Activated CD4-positive, CD25-positive, alpha-beta regulatory T cell (primary cell): Measurements from ENCODE around the gene DICER1.
"Not testable (repeated sequence)": the region's sequence is repeated elsewhere in the genome, so short reads cannot be mapped to it uniquely, and the experiment has no call there.

Experiments used
- DNase-seq, 4 experiments: peaks; one replicate each; lab custom pipeline; 2025; lab: John Stamatoyannopoulos, UW

The DICER1 gene

DNA sequence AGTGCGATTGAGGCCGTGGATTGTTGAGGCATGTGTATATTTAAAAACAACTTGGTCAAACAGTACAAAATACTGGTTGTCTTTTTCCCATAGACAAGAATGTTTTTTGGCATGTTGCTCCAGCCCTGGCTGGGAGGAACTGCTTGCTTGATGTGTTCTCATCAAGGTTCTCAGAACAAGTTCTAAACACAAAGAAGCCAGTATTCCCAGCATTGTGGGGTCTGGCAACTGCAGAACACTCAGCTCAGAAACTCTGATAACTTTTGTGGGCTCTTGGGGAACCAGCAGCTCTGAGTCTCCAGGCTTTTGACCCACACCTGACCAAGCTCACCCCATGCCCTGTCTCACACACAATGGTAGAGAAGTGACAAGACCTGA, 27.1 kb upstream of the DICER1 start:
- no peak for DNase-seq

DNA sequence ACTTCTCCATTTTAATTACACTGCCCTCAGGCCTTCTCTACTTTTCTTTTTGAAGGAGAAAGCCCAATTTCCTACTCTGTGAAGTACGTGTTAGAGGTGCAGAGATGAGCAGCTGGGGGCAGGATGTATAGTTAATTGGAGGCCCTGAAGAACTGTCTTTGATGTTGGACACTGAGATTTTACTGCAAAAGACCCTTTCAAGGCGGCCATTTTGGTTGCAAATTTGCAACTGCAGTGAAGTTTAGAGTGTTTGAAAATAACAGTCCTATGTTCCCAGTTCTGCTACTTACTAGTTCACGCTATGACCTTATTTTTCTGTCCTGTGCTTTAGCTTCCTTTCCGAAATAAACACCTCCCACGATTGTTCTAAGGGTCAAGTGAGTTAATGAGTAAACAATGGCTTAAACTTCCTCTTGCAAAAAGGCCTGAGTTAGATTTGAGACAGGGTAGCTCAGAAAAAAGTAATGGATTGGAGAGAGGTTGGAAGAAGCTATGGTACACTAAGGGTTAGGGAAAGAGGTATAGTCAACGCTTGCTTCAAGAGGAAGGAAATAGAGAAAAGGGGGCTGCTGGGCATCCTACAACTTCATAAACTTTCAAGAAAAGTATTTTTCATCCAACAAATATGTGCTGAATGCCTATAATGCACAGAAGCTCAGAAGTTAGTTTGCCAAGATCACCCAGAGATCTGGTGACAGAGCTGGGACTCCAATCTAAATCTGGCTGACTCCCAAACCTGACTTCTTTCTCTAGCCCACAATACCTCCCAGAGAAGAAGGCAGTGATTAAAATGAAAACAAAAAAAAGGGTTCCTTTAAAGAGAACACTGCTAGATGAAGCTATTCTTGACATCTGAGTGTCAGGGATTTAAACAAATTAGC, 26.4 kb upstream of the DICER1 start:
- DNase-seq = no peak

- no peak for DNase-seq
Measured at GRCh38 chr14:95183082-95183481, 25.8 kb upstream of the DICER1 start.

- DNase-seq = no peak
Measured at GRCh38 chr14:95182379-95182778, 25.1 kb upstream of the DICER1 start.

- no peak for DNase-seq
Measured at GRCh38 chr14:95180966-95181741, 23.8 kb upstream of the DICER1 start.

GRCh38 chr14:95175670-95176069, 18.3 kb upstream of the DICER1 start:
- not testable (repeated sequence) for DNase-seq

DNA sequence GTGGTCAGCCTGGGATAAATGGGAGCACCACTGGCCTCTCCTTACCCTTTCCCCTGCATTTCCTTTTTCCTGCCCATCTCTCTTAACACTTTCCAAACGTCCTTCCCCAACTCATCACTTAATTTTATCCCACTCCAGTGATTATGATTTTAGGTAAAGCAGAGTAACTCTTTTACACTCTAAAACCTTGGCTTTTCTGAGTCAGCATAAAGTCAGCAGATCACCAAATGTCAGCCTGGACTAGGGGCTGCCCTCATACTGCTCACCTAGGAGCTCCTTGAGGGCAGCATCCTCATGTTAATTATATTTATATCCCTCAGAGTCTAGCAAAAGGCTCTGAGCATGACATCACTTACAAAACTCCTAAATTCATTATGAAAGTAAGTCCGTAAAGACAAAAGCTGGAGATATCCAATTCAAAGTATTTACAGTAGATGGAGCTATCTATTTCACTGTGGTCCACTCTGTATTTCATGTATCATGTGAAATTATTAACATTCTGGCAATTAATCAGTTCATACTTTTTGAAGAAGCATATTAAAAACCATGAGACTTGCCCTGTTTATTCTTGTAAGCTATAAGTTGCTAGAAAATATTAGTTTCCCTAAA, 17.0 kb upstream of the DICER1 start:
- no peak for DNase-seq

- DNase-seq = no peak
Measured at GRCh38 chr14:95173518-95173917, 16.2 kb upstream of the DICER1 start.

DNA sequence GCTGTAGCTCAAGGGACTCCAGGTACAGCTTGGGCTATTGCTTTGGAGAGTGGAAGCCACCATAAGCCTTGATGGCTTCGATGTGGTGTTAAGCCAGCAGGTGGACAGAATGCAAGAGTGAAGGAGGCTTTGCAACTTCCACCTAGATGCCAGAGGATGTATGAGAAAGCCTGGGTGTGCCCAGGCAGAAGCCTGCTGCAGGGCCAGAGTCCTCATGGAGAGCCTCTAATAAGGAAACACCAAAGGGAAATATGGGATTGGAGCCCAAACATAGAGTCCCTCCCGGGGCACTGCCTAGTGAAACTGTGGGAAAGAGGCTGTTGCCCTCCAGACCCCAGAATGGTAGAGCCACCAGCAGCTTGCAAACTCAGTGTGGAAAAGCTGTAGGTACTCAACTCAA, 9.8 kb upstream of the DICER1 start:
- DNase-seq = no peak

- DNase-seq = no peak
Measured at GRCh38 chr14:95165517-95165916, 8.2 kb upstream of the DICER1 start.

- no peak for DNase-seq
Measured at GRCh38 chr14:95164506-95164905, 7.2 kb upstream of the DICER1 start.

- no peak for DNase-seq
Measured at GRCh38 chr14:95163666-95164065, 6.3 kb upstream of the DICER1 start.

GRCh38 chr14:95163132-95163531, 5.8 kb upstream of the DICER1 start:
- DNase-seq = no peak

DNA sequence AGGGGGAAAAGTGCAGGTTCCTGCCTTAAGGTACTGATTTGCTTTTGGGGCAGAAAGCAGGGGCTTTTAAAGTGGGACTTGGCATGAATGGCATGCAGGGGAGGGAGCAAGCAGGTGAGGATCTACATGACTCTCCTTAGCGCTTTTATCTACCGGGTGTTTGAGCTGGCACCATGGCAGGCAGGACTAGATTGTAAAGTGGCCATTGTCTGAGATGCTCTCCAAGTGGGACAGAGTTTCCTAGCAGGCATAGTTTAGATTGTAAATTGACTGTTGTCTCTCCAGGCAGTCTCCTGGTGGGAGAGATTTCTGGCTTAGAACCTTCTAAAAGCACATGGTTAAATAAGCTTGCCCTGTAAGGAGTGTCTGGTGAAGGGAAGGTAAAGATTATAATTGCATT, 5.3 kb upstream of the DICER1 start:
- no peak for DNase-seq

DNA sequence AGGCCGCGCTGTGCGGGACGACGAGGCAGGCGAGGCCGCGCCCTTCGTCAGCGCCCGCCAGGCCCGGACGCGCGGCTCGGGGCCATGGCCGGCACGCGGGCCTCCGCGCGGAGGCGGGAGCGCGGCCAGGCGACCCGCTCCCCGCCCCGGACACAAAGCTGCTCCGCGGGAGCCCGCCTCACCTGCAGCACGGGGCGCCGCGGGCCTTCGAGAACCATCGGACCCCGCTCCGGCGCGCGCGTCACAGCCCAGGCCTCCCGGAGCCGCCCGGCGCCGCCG, 342 bp downstream of the DICER1 start:
- no peak for DNase-seq

GRCh38 chr14:95156161-95157047, 925 bp downstream of the DICER1 start:
- peak; percentile 12 to 38 (median 16) for DNase-seq

DNA sequence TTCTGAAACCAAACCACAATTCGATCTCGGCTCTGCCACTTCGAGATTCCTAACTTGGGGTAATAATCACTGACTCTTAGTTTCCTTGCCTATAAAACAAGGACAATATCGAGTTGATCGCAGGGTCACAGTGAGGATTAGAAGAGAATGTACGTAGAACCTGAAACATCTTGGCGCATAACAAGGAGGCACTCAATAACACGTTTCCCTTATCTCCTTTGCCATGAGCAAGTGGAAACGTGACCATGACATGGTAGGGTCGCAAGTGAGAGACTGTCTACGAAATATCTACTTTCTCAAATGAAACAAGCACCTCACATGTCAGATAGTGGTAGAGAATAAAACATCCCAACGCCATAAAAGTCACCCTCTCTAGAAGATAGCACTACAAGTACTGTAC, 2.3 kb downstream of the DICER1 start:
- DNase-seq = no peak

GRCh38 chr14:95153866-95154265, 3.5 kb downstream of the DICER1 start:
- DNase-seq = no peak

GRCh38 chr14:95151561-95151960, 5.8 kb downstream of the DICER1 start:
- DNase-seq = no peak

- DNase-seq = no peak
Measured at GRCh38 chr14:95150910-95151309, 6.4 kb downstream of the DICER1 start.

GRCh38 chr14:95149441-95149840, 7.9 kb downstream of the DICER1 start:
- DNase-seq = no peak

DNA sequence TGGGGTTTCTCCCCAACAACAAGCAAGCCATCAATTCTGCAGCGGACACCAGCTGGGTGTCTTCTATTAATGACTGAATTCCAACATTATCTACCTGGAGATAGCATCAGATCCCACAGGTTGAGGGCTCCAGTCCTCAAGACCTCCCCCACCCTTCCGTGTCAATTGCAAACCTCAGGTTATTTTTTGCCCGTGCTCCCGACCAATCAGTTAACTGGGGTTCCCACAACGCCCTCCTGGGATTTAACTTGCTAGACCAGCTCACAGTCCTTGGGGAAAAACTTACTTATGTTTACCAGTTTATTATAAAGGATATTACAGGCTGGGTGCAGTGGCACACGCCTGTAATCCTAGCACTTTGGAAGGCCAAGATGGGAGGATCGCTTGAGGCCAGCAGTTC, 9.7 kb downstream of the DICER1 start:
- no peak for DNase-seq
